Anterior cingulate cortex (tissue), 58 donors: Measurements from ENCODE around the gene HMGCS2.

ENCODE experiments used
- DNase-seq, 58 donors: peaks; one replicate each; lab custom pipeline; 2025; lab: John Stamatoyannopoulos, UW

Gene HMGCS2

DNA sequence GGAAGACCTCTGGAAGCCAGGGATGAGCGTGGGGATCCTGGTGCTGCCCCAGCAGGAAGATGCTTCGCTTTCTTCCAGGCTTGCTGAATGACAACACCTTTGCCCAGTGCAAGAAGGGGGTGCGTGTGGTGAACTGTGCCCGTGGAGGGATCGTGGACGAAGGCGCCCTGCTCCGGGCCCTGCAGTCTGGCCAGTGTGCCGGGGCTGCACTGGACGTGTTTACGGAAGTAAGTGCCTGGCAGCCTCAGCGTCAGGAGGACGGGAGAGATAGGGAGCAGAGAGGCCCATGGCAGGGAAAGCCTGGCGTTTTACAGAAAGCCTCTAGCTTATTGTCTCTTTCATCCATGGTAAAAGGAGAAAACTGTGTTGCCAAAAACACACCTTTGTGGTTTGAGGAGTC, 33.5 kb downstream of the HMGCS2 start:
- DNase-seq: peak in 28 of 58 donors; percentile 14 to 63 (median 34)

DNA sequence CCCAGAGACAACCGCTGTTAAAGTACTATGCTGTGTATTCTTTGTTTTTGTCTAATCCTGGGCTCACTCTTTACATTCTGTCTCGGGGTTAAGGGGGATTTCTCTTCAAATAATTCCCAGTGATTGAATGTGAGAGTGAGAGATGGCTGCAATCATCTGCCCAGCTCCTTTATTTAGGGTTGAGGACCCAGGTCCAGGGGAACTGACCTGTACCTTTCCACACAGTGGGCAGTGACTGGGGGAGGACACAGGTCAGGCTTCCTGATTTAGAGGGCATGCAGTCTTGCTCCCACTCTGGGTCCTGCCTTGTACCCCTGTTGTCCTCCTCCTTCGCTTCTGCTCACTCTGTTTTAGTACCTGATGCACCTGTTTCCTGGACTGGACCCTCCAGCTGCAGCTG, 35.0 kb downstream of the HMGCS2 start:
- no peak for DNase-seq

DNA sequence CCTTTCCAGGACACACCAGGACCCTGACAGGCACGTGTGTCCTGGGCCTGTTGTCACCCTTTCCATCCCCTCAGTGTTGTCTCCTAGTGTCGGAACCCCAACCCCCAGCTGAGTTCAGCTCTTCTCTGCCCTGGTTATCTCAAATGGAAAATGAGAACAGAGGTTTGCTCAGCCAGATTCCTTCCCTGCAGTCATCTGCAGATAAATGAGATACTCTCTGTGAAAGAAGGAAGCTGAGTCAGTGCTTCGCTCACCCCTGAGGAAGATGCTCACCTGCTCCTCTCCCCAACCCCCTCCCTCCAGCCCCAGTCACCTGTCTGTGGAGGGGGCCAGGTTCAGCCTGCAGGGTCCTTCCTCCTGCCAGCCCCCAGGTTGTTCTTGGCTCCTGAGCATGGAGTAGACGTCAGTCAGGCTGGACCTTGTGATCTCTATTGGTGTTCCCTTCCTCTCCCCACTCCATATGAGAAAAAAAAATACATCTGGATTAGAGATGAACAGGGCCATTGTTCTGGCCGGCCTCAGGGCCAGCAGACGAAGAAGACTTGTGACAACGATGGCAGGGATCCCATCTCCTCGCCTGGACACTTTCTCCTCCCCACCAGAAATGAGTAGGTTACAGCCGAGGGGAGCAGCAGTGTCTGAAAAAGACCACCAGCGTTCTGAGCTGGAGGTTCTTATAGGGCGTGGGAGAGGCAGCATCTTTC, 36.1 kb downstream of the HMGCS2 start:
- peak in 40 of 58 donors; percentile 15 to 84 (median 54) for DNase-seq

DNA sequence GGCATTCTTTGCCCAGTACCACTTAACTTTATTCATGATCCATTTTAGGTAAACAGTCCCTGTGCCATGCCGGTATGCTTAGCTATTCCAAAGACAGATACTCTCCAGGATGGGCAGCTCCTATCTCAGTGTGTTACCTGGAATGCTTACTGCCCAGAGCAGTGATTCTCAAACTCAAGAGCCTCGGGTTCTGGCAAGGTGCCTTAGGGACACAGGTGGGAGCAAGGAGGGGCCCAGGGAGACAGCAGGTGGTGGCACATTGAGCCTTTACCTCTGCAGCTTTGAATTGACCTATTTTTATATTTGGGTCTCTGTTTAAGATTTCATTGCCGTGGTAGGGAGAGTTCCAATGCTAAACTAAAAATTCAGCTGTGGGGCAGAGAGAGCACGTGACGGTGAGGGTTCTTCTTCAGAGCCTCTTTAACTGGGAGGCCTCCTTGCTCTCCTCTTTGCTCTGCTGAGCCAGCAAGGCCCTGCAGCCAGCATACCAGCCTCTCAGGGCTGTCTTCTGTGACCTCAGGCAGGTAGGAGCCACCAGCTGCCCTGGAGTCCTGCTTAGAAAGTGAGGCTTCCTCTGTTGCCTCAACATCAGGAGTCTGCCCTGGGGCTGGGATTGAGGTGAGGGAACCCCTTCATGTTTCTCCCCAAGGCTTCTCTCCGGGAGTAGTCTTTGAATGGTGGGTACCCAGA, 36.8 kb downstream of the HMGCS2 start:
- DNase-seq: no peak

DNA sequence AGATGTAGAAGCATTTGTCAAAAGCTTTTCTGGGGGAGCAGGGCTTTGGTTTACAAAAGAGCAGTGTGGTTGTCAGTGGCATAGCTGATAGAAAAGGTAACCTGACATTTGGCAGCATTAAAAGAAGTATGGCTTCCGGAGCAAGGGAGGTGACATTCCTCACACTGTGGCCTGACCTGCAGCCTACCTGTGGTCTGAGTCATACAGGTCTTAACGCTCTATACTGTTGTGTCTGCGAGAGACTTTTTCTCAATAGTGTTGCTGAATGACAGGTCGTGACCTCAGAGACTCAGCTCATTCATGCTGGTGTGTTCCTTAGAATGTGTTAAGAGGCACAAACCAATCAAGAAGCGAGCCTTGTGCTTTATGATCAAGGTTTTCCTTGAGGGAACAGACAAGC, 37.6 kb downstream of the HMGCS2 start:
- DNase-seq: no peak

DNA sequence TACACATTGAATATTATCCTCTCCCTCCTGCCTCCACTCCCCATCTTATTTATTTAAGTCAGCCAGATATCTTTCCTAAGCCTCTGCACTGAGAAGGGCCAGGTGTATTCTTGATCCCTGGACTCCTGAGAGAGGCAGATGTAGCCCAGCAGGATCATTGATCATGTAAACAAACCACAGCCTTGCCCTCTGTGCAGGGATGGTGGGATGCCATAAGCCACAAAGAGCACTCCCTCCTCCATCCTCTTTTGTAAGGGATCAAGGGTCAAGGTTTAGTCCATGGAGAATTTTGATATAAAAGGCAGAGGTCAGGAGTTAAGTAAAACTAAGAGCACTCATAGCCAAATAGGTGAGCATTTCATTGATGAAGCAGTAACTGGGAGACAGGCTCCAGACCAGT, 39.7 kb downstream of the HMGCS2 start:
- DNase-seq: no peak

DNA sequence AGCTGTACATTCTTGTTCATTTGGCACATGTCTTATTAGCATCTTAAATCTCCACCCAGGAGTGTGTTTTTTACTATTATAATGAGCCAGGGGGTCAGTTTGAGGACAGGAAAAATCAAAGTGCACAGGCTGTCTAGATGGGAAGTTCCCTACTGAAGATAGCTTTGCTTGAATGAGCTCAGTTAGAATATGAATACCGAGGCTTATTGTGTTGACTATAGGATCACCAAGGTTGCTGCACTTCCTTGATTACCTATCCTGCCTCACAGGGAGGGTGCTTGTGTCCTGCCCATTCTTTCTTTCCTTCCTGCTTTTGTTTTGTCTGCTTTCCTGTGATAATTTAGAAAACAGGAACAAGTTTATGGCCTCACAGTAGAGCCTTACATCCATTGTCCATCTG, 40.7 kb downstream of the HMGCS2 start:
- DNase-seq: no peak

DNA sequence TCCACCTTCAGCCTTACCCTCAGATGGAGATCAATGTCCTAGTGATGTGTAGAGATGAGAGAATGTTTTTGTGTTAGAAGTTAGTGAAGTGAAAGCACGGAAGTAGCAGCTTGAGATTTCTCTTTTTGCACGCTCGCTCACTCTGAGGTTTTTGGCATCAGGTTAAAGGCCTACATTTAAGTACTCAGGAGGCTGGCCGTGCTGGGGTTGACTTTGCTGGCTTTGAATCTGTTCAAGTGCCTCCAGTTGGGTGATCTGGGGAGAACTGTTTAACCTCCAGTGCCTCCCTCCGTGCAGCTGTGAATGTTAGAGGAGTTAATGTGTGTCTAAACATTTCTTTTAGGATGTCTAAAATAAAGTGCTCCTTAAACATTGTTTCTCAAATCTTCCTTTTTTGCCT, 43.1 kb downstream of the HMGCS2 start:
- DNase-seq: no peak

DNA sequence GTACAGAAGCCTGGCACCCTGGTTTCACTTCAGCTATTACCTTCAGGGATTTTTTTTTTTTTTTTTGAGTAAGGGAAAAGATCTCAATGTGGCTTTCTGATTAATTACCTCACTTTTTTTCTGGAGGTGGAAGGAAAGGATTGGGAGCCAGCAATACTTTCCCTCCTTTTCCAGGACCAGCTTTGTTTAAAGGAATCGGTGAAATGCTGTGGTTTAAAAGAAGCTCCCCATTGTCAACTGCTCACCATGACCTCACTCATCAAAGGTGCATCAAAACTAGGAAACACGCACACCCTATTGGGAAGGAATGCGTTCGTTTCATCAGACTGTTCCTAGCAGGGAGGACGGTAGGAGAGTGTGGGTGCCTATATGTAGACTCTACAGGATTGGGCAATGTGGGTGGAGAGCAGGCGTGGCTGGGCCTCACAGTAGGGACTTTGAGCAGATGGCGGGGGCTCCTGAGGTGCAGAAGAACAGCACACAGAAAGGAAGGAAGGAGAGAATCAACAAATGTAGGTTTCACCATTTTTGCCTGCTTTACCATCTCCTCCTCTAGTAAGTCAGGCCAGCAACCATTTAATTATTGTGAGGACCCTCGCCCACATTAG, 44.0 kb downstream of the HMGCS2 start:
- DNase-seq: no peak

DNA sequence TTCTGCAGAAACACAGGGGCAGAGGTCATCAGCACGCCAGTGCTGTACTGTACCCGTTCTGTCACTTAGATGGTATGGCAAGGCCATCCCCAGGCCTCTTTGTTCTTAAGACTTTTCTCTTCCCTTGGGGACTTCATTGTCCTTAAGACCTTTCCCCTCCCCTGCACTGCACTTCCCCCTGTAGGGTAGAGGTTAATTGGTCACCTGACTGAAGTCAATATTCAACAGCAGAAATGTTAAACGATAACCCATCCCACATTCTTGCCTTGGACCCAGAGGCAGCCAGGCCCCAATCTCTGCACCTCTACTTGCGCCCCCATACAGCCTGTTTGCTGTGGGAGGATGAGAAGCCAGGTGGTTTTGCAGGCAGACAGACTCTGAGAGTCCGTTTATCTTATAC, 46.8 kb downstream of the HMGCS2 start:
- no peak for DNase-seq

DNA sequence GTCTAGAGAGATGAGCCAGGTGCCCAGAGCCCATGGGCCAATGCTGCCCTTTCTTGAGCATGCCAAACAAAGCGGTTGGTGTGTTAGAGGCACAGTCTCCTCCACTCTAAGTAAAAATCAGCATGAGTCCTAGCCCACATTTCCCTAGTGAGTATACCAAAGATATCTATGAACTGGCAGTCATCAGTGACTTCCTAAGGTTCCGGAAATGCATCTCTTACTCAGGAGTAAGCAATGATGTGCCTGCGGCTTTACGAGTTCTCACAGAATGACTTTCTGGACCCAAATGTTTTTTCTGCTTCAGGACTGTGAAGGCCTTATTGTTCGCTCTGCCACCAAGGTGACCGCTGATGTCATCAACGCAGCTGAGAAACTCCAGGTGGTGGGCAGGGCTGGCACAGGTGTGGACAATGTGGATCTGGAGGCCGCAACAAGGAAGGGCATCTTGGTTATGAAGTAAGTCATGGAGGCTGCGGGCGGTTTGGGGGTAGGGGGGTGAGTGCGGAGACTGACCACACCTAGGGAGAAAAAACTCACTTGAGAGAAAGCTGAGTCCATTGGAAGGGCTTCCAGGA, 47.8 kb downstream of the HMGCS2 start:
- no peak for DNase-seq

DNA sequence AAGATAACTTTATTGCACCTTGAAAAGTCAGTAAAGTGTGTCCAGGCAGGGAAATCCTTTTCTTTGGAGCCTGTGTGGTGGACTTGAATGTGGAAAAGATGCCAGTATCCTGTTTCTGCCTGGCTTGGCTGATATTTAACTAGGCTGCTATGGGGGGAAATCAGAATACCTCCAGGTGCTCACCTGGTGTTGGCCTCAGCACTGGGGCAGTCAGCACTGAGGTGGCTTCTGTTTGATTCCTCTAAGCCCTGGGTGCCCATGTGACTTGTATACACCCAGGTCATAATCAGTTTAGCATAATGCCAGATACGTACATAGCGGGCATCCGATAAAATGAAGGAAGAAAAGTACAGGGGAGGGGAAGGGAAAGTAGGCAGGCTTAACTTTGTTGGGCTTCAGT, 49.7 kb downstream of the HMGCS2 start:
- DNase-seq: no peak

DNA sequence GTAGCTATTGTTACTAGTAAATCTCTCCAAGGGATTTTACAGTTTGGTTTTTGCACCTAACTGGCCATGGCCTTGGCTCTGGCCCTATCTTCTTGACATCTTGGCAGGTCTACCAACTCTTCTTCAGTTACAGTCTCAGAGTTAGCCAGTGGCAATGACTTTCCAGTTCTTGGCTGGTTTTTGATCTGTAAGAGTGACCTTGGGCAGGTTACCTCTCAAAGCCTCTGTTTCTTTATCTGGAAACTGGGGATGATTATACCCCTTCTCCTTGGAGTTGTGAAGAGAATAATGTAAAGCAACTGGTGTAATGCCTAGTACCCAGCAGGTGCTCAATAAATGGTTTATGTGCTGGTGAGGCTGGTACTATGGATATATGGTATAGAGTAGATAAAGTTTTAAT, 50.3 kb downstream of the HMGCS2 start:
- no peak for DNase-seq

DNA sequence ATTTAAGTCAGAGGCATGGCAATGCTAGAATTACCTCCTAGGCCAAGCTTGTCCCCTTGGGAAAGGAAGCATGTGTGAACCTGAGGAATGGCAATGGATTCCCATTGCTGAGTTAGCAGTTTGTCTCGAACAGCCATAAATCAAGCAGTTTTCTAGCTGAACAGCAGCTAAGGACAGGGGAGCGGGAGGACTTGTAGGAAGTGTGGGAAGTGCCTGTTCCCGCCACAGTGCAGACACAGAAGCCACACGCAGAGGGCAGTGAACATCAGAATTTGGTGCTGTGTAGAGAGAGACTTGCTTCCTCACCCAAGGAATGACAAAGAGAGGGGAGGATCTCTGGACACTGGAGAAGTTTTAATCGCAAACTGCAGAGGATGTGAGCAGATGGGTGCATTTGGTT, 53.2 kb downstream of the HMGCS2 start:
- peak in 14 of 58 donors; percentile 9 to 44 (median 28) for DNase-seq

DNA sequence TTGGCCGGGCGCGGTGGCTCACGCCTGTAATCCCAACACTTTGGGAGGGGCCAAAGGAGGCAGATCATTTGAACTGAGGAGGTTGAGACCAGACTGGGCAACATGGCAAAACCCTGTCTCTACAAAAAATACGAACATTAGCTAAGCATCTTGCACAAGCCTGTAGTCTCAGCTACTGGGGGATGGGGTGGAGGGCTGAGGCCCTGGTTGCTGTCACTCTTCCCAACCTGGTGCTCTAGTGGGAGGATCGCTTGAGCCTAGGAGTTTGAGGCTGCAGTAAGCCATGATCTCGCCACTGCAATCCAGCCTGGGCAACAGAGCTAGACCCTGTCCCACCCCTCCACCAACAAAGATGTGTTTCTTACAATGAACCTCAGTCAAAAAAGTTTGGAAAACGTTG, 54.1 kb downstream of the HMGCS2 start:
- peak in 2 of 58 donors; percentile 18 to 41 for DNase-seq

DNA sequence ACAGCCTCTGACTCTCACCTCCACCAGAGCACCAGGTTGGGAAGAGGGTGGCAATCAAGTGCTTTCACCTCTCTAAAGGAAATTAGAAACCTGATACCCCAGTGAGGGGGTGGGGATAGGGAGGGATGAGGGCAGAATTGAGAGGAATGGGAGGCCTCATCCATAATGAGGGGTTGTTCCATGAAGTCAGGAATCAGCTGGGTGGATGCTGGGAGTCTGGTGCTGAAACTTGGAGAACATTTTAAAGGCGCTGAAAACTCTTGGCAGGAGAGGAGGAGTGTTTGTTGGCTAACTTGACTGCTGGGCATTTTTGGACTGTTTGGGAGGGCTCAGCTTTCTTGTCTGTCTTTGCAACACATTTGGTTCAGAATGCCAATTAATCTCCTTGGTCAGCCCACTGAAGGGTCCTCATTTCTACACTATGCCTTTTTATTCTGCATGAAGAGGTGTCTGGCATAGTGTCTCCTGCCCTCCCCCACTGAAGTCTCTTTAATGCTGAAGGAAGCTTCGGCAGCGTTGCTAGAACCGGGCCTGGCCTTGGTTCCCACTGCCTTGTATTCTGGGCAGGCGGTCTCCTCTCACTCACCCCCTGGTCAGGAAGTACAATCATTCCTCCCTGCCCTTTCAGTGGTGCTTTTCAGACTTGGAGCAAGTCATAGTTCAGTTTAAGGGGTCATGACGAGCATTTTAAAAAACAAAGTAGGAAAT, 54.8 kb downstream of the HMGCS2 start:
- DNase-seq: peak in 39 of 58 donors; percentile 13 to 86 (median 57)

DNA sequence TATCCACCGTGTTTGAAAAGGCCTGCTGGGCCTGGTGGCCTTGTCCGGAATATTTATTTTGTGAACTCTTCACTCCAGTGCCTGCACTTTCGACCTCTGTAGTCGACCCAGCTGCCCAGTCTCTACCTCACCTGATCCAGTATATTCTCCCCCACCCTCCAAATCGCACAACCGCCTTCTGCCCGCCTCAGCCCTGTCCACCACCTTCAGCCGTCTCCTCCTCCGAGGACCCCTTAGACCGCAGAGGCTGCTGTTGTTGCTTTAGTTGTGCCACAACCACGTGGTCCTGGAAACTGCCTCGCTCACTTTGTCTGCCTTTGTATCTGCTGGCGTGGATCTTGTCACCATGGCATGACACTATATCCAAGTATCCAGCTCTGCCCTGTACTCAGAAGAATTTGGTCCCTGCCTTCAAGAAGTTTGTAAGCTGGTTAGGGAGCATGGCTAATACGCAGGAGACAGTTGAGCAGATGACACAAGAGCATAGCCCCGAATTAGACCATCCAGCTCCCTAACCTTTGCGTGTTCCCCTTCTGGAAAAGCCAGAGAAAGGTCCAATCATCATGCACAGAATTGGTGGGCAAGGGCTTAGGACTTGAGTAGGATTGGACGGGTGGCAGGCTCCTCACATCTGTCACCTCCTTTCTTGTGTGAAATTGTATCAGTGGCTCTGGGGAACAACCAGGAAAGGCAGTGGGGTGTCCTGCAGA, 55.5 kb downstream of the HMGCS2 start:
- DNase-seq: peak in 36 of 58 donors; percentile 10 to 64 (median 35)

DNA sequence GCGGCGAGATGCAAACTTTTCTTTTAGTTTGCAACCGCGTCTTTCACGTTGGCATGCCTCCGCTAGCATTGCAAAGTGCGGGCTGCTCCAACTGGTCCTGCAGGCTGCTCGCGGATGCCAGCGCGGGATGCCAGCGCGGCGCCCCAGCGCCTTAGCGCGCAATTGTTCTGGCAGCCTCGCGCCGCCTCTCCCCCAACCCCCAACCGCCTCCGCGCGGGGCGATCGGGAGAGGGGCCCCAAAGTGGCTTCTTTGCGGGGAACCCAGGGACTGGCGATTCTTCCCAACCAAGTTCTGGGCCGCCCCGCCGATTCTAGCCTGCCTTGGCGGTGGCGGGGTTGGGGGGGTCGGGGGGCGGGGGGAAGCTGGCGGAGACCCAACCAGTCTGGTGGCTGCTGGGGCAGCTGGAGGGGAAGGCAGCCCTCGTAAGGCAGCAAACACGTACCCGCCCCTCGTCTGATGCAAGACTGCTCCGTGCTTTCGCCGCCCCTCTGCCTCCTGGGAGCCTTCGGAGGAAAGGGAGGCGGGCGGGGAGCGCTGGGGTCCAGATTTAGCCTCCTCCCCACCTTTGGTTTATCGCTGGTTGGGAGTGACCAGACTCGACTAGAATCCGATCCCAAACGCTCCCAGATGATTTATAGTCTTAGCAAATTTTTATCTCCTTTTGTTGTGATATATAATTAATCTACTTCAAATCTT, 56.2 kb downstream of the HMGCS2 start:
- peak in 51 of 58 donors; percentile 6 to 82 (median 65) for DNase-seq

DNA sequence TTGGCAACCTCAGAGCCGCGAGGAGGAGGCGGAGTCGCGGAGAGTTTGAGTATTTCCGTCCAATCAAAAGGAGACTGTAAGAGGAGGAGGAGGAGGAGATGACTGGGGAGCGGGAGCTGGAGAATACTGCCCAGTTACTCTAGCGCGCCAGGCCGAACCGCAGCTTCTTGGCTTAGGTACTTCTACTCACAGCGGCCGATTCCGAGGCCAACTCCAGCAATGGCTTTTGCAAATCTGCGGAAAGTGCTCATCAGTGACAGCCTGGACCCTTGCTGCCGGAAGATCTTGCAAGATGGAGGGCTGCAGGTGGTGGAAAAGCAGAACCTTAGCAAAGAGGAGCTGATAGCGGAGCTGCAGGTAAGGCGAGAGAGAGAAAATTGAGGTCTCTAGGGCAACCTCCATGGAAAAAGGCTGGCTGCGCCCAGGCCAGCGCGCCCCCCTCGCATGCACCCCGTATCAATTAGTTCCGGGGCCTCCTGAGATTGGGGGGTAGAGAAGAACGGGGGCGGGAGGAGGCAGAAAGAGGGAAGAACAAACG, 56.8 kb downstream of the HMGCS2 start, which contains the start of gene PHGDH:
PHGDH (plus strand) TSS at position 131 of the 538 bp plus-strand sequence; CDS start at position 220, 89 bp downstream.
- peak in 51 of 58 donors; percentile 11 to 75 (median 51) for DNase-seq
